ENCODE data around the gene CROCC2.

DNA sequence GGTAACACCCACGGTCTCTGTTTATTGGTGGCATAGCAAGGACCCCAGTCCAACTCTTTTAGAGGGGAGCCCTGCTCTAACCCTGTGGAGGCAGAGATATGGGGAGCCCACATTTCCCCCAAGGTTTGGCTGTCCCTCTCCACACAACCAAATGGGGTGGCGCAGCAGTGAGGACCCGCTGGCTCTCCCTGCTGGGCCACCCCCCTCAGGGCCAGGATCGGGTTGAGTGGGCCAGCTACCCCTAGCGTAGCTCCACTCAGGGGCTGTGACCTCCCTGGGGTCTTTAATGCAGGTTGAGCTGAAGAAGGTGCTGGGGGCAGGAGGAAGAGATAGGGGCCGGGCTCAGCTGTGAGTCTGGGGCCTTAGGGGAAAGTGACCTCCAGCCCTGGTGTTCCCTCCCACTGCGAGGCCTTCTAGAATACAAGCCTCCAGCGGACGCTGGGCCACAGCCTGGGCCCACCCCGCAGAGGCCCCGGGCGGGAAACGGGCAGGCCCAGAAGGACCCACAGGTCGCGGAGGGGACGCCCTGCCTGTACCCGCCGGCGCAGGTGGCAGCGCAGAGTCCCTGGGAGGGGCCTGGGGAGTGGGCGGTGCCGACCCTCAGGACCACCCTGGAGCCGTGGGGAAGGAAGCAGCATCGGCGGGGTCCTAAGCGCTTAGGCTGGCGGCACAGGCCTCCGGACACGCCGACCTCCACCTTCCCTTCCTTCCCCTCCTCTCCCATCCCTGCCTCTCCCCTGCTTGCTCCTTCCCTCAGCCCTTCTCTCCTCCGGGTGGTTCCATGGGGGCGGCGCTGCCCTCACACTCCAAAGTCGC is 9.6 kb downstream of the CROCC2 start:
- TF ChIP-seq ZNF384 (IDR thresholded peaks at IDR 0.05) (no peak), SUZ12 (IDR thresholded peaks at IDR 0.05) (no peak), BHLHE40 (IDR thresholded peaks at IDR 0.05; ENCODE audit: borderline replicate concordance) (no peak), LEF1 (IDR thresholded peaks at IDR 0.05; ENCODE audit: borderline replicate concordance) (no peak), TARDBP (IDR thresholded peaks at IDR 0.05) (no peak), SP1 (IDR thresholded peaks at IDR 0.05) (no peak), L3MBTL2 (conservative IDR thresholded peaks at IDR 0.05) (no peak), NFRKB (IDR thresholded peaks at IDR 0.05) (no peak)
